ENCODE results near the gene ARHGAP10. TPM values are rescaled to one million over a fixed set of nuclear protein-coding genes. Genes with fewer than 3 reads are reported as not detected.

ARHGAP10 gene
- total RNA-seq, 1 experiment from 2014 or later, result 36.6 TPM

DNA sequence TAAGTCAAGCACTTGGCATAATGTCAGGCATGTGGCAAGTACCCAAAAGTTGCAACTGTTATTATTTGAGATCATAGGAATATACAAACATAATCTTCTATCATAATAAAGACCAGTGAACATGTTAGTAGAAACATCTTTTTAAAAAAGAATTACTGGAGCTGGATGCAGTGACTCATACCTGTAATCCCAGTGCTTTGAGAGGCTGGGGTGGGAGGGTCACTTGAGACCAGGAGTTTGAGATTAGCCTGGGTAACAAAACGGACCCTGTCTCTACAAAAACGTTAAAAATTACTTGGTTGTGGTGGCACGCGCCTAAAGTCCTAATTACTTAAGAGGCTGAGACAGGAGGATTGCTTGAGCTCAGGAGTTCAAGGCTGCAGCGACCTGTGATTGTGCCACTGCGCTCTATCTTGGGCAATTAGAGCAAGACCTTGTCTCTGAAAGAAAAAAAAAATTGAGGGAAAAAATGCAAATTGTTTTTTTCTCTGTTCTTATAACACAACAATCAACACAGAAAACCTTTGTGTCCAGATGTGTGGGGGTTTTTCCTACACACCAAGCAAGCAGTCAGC is 284.3 kb downstream of the ARHGAP10 start:
- Mint-ChIP-seq H3K4me1 (ENCODE audit: low read depth, unreplicated experiment) (peaks cover 14% of the 10 kb centered on the region), H3K36me3 (ENCODE audit: insufficient read depth, unreplicated experiment) (no peaks in the 10 kb centered on the region)

GRCh38 chr4:148017801-148018200 is 285.9 kb downstream of the ARHGAP10 start:
- Mint-ChIP-seq H3K4me3 (ENCODE audit: unreplicated experiment) (no peak overlapping the region), H3K27me3 (ENCODE audit: insufficient read depth, unreplicated experiment) (no peaks in the 10 kb centered on the region), H3K27ac (ENCODE audit: unreplicated experiment) (no peak overlapping the region), H3K36me3 (ENCODE audit: insufficient read depth, unreplicated experiment) (no peaks in the 10 kb centered on the region), H3K4me1 (ENCODE audit: low read depth, unreplicated experiment) (peaks cover 14% of the 10 kb centered on the region), H3K9me3 (ENCODE audit: unreplicated experiment) (no peaks in the 10 kb centered on the region)
- H3K9me3 ChIP-seq, result no peaks in the 10 kb centered on the region
- H3K27me3 ChIP-seq (replicated peaks; ENCODE audit: control insufficient read depth, insufficient read depth, low read length), result no peaks in the 10 kb centered on the region
- no TSS peak for BruUV-seq (replicated peaks)
- peaks cover 25% of the 10 kb centered on the region for H3K4me1 ChIP-seq
- H3K4me3 ChIP-seq (ENCODE audit: low read depth, low read length), result no peak overlapping the region
- ChIA-PET POLR2A (no interaction called here), CTCF (interaction anchor here (0.7 kb wide), 1 partner anchor 1374 kb away, joined by 4 read pairs; no protein-coding TSS in a partner anchor)
- TF ChIP-seq, protein P1, sequence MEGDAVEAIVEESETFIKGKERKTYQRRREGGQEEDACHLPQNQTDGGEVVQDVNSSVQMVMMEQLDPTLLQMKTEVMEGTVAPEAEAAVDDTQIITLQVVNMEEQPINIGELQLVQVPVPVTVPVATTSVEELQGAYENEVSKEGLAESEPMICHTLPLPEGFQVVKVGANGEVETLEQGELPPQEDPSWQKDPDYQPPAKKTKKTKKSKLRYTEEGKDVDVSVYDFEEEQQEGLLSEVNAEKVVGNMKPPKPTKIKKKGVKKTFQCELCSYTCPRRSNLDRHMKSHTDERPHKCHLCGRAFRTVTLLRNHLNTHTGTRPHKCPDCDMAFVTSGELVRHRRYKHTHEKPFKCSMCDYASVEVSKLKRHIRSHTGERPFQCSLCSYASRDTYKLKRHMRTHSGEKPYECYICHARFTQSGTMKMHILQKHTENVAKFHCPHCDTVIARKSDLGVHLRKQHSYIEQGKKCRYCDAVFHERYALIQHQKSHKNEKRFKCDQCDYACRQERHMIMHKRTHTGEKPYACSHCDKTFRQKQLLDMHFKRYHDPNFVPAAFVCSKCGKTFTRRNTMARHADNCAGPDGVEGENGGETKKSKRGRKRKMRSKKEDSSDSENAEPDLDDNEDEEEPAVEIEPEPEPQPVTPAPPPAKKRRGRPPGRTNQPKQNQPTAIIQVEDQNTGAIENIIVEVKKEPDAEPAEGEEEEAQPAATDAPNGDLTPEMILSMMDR (IDR thresholded peaks at IDR 0.05; ENCODE audit: insufficient read depth in 1 of 2, low read depth in 1 of 2, low read length in 1 of 2, severe bottlenecking in 1 of 2, unreplicated experiment in 1 of 2), result no peak
- no peaks in the 10 kb centered on the region for H3K36me3 ChIP-seq (ENCODE audit: control insufficient read depth, insufficient read depth, low read length)
- intact Hi-C loops (cut with micrococcal nuclease; ENCODE audit: unreplicated experiment), result no loop called here
- no peak for DNase-seq

More for the DNA sequence above, 284.3 kb downstream of the ARHGAP10 start:
- no peaks in the 10 kb centered on the region for H3K36me3 ChIP-seq (ENCODE audit: control insufficient read depth, insufficient read depth, low read length)
- H3K4me1 ChIP-seq, result peaks cover 25% of the 10 kb centered on the region
- Mint-ChIP-seq H3K27ac (ENCODE audit: unreplicated experiment) (peak overlapping the region; percentile 55), H3K27me3 (ENCODE audit: insufficient read depth, unreplicated experiment) (no peaks in the 10 kb centered on the region), H3K9me3 (ENCODE audit: unreplicated experiment) (no peaks in the 10 kb centered on the region), H3K4me3 (ENCODE audit: unreplicated experiment) (no peak overlapping the region)
- no TSS peak for BruUV-seq (replicated peaks)
- TF ChIP-seq, protein P1 (IDR thresholded peaks at IDR 0.05; ENCODE audit: insufficient read depth in 1 of 2, low read depth in 1 of 2, low read length in 1 of 2, severe bottlenecking in 1 of 2, unreplicated experiment in 1 of 2), result no peak
- no peak overlapping the region for H3K4me3 ChIP-seq (ENCODE audit: low read depth, low read length)
- POLR2A ChIA-PET, result no interaction called here
- no peaks in the 10 kb centered on the region for H3K27me3 ChIP-seq (replicated peaks; ENCODE audit: control insufficient read depth, insufficient read depth, low read length)
- no peaks in the 10 kb centered on the region for H3K9me3 ChIP-seq
- intact Hi-C loops (cut with micrococcal nuclease; ENCODE audit: unreplicated experiment), result no loop called here
- no peak for DNase-seq
- CTCF ChIA-PET, result no interaction called here

GRCh38 chr4:148021686-148022085 is 289.8 kb downstream of the ARHGAP10 start:
- DNase-seq, result no peak
- ChIA-PET POLR2A (no interaction called here), CTCF (no interaction called here)
- BruUV-seq (replicated peaks), result no TSS peak
- H3K36me3 ChIP-seq (ENCODE audit: control insufficient read depth, insufficient read depth, low read length), result no peaks in the 10 kb centered on the region
- intact Hi-C loops (cut with micrococcal nuclease; ENCODE audit: unreplicated experiment), result no loop called here
- Mint-ChIP-seq H3K36me3 (ENCODE audit: insufficient read depth, unreplicated experiment) (no peaks in the 10 kb centered on the region), H3K27me3 (ENCODE audit: insufficient read depth, unreplicated experiment) (no peaks in the 10 kb centered on the region), H3K9me3 (ENCODE audit: unreplicated experiment) (no peaks in the 10 kb centered on the region), H3K4me1 (ENCODE audit: low read depth, unreplicated experiment) (no peaks in the 10 kb centered on the region), H3K4me3 (ENCODE audit: unreplicated experiment) (no peak overlapping the region), H3K27ac (ENCODE audit: unreplicated experiment) (no peak overlapping the region)
- H3K4me1 ChIP-seq, result no peaks in the 10 kb centered on the region
- no peaks in the 10 kb centered on the region for H3K27me3 ChIP-seq (replicated peaks; ENCODE audit: control insufficient read depth, insufficient read depth, low read length)
- H3K4me3 ChIP-seq (ENCODE audit: low read depth, low read length), result no peak overlapping the region
- H3K9me3 ChIP-seq, result no peaks in the 10 kb centered on the region
- TF ChIP-seq, protein P1 (IDR thresholded peaks at IDR 0.05; ENCODE audit: insufficient read depth in 1 of 2, low read depth in 1 of 2, low read length in 1 of 2, severe bottlenecking in 1 of 2, unreplicated experiment in 1 of 2), result no peak
